Measurements from ENCODE around the gene LRRN3.

The LRRN3 gene

DNA sequence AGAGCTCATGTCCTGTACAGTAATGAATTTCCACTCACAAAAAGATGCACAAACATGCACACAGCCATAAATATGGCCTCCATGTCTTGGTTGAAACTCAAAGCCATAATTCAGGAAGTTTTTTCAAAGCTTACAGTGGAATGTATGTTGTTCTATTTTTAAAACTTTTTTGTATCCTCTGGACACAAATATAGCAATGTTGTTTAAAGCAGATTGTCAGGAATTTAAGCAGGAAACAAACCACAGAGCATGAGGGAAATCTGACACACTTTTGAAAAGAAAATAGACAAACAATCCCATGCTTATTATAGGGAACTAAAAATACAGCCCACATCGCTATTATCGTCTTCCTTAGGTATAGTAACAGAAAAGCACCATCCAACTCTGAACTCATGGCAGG is 21.5 kb downstream of the LRRN3 start:
- CTCF ChIA-PET: interaction anchor here (1.4 kb wide), 1 partner anchor 14 kb away, joined by 4 read pairs; no protein-coding TSS in a partner anchor
- POLR2A ChIA-PET: no interaction called here
- no peaks in the 10 kb centered on the region for H3K4me1 ChIP-seq (ENCODE audit: control insufficient read depth, insufficient read depth, low read length)
- H3K36me3 ChIP-seq (ENCODE audit: control insufficient read depth in 2 of 2, insufficient read depth in 1 of 2, low read length in 2 of 2): no peaks in the 10 kb centered on the region
- no peak overlapping the region for H3K4me3 ChIP-seq (ENCODE audit: low read depth, low read length)
- TF ChIP-seq, protein P1, sequence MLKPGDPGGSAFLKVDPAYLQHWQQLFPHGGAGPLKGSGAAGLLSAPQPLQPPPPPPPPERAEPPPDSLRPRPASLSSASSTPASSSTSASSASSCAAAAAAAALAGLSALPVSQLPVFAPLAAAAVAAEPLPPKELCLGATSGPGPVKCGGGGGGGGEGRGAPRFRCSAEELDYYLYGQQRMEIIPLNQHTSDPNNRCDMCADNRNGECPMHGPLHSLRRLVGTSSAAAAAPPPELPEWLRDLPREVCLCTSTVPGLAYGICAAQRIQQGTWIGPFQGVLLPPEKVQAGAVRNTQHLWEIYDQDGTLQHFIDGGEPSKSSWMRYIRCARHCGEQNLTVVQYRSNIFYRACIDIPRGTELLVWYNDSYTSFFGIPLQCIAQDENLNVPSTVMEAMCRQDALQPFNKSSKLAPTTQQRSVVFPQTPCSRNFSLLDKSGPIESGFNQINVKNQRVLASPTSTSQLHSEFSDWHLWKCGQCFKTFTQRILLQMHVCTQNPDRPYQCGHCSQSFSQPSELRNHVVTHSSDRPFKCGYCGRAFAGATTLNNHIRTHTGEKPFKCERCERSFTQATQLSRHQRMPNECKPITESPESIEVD (tag by site-specific recombination; IDR thresholded peaks at IDR 0.05): no peak
- TF ChIP-seq, protein P2, sequence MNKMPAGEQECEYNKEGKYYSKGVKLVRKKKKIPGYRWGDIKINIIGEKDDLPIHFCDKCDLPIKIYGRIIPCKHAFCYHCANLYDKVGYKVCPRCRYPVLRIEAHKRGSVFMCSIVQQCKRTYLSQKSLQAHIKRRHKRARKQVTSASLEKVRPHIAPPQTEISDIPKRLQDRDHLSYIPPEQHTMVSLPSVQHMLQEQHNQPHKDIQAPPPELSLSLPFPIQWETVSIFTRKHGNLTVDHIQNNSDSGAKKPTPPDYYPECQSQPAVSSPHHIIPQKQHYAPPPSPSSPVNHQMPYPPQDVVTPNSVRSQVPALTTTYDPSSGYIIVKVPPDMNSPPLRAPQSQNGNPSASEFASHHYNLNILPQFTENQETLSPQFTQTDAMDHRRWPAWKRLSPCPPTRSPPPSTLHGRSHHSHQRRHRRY (tag by site-specific recombination; IDR thresholded peaks at IDR 0.05): no peak
- TF ChIP-seq, protein P3, sequence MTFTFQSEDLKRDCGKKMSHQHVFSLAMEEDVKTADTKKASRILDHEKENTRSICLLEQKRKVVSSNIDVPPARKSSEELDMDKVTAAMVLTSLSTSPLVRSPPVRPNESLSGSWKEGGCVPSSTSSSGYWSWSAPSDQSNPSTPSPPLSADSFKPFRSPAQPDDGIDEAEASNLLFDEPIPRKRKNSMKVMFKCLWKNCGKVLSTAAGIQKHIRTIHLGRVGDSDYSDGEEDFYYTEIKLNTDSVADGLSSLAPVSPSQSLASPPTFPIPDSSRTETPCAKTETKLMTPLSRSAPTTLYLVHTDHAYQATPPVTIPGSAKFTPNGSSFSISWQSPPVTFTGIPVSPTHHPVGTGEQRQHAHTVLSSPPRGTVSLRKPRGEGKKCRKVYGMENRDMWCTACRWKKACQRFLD (tag by site-specific recombination; IDR thresholded peaks at IDR 0.05): no peak
- TF ChIP-seq, protein P4, sequence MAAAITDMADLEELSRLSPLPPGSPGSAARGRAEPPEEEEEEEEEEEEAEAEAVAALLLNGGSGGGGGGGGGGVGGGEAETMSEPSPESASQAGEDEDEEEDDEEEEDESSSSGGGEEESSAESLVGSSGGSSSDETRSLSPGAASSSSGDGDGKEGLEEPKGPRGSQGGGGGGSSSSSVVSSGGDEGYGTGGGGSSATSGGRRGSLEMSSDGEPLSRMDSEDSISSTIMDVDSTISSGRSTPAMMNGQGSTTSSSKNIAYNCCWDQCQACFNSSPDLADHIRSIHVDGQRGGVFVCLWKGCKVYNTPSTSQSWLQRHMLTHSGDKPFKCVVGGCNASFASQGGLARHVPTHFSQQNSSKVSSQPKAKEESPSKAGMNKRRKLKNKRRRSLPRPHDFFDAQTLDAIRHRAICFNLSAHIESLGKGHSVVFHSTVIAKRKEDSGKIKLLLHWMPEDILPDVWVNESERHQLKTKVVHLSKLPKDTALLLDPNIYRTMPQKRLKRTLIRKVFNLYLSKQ (tag by site-specific recombination; IDR thresholded peaks at IDR 0.05; ENCODE audit: borderline replicate concordance): no peak
- TF ChIP-seq KLF1 (tag by site-specific recombination; IDR thresholded peaks at IDR 0.05): no peak
- no peak for TF ChIP-seq ZNF561 (tag by site-specific recombination; IDR thresholded peaks at IDR 0.05; ENCODE audit: borderline replicate concordance)
- TF ChIP-seq, protein P5, sequence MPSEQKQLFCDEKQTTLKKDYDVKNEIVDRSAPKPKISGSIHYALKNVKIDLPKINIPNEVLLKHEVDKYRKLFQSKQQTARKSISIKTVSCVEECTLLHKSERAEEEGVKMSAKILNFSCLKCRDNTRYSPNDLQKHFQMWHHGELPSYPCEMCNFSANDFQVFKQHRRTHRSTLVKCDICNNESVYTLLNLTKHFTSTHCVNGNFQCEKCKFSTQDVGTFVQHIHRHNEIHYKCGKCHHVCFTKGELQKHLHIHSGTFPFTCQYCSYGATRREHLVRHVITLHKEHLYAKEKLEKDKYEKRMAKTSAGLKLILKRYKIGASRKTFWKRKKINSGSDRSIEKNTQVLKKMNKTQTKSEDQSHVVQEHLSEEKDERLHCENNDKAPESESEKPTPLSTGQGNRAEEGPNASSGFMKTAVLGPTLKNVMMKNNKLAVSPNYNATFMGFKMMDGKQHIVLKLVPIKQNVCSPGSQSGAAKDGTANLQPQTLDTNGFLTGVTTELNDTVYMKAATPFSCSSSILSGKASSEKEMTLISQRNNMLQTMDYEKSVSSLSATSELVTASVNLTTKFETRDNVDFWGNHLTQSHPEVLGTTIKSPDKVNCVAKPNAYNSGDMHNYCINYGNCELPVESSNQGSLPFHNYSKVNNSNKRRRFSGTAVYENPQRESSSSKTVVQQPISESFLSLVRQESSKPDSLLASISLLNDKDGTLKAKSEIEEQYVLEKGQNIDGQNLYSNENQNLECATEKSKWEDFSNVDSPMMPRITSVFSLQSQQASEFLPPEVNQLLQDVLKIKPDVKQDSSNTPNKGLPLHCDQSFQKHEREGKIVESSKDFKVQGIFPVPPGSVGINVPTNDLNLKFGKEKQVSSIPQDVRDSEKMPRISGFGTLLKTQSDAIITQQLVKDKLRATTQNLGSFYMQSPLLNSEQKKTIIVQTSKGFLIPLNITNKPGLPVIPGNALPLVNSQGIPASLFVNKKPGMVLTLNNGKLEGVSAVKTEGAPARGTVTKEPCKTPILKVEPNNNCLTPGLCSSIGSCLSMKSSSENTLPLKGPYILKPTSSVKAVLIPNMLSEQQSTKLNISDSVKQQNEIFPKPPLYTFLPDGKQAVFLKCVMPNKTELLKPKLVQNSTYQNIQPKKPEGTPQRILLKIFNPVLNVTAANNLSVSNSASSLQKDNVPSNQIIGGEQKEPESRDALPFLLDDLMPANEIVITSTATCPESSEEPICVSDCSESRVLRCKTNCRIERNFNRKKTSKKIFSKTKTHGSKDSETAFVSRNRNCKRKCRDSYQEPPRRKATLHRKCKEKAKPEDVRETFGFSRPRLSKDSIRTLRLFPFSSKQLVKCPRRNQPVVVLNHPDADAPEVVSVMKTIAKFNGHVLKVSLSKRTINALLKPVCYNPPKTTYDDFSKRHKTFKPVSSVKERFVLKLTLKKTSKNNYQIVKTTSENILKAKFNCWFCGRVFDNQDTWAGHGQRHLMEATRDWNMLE (tag by site-specific recombination; conservative IDR thresholded peaks at IDR 0.05; ENCODE audit: low read depth): no peak
- TF ChIP-seq ZNF843 (tag by site-specific recombination; IDR thresholded peaks at IDR 0.05): no peak
- no peak for TF ChIP-seq ZNF530 (tag by site-specific recombination; IDR thresholded peaks at IDR 0.05; ENCODE audit: low read depth)
- no peak for TF ChIP-seq ZNF132 (tag by site-specific recombination; IDR thresholded peaks at IDR 0.05; ENCODE audit: borderline replicate concordance)
- TF ChIP-seq, protein P6, sequence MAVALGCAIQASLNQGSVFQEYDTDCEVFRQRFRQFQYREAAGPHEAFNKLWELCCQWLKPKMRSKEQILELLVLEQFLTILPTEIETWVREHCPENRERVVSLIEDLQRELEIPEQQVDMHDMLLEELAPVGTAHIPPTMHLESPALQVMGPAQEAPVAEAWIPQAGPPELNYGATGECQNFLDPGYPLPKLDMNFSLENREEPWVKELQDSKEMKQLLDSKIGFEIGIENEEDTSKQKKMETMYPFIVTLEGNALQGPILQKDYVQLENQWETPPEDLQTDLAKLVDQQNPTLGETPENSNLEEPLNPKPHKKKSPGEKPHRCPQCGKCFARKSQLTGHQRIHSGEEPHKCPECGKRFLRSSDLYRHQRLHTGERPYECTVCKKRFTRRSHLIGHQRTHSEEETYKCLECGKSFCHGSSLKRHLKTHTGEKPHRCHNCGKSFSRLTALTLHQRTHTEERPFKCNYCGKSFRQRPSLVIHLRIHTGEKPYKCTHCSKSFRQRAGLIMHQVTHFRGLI (tag by site-specific recombination; IDR thresholded peaks at IDR 0.05): no peak
- TF ChIP-seq SP3 (tag by site-specific recombination; IDR thresholded peaks at IDR 0.05): no peak
- no peak for TF ChIP-seq ZNF837 (tag by site-specific recombination; IDR thresholded peaks at IDR 0.05)
- no peak overlapping the region for H3K27ac ChIP-seq (ENCODE audit: extremely low read depth, low read depth, low read length)
- H3K9me3 ChIP-seq (ENCODE audit: control insufficient read depth, insufficient read depth, low read depth, low read length): no peaks in the 10 kb centered on the region
